Skeletal muscle tissue (tissue), 4 donors: Measurements from ENCODE around the gene U2AF2. TPM values are rescaled to one million over a fixed set of nuclear protein-coding genes. Genes with fewer than 3 reads are reported as not detected.

Experiments
- H3K27ac ChIP-seq: one replicate; pipeline ENCODE4 v1.7.0; 2013; ENCODE audit warnings: mild to moderate bottlenecking, low read depth, low read length, inconsistent platforms
- H3K27me3 ChIP-seq, 3 donors: one replicate each; pipeline ENCODE4 v1.7.0; 2013; ENCODE audit warnings: low read length in 3 of 3; ENCODE audit not compliant: control insufficient read depth in 3 of 3, insufficient read depth in 3 of 3
- H3K36me3 ChIP-seq, 3 donors: one replicate each; pipeline ENCODE4 v1.7.0; 2013; ENCODE audit warnings: low read length in 3 of 3; ENCODE audit not compliant: control insufficient read depth in 3 of 3, insufficient read depth in 3 of 3
- H3K4me1 ChIP-seq, 3 donors: one replicate each; pipeline ENCODE4 v1.7.0; 2013; ENCODE audit warnings: low read length in 3 of 3, mild to moderate bottlenecking in 3 of 3; ENCODE audit not compliant: control insufficient read depth in 3 of 3, insufficient read depth in 3 of 3
- H3K4me3 ChIP-seq, 3 donors: one replicate each; pipeline ENCODE4 v1.7.0; 2013; ENCODE audit warnings: low read length in 3 of 3
- H3K9ac ChIP-seq, 3 donors: one replicate each; pipeline ENCODE4 v1.7.0; 2013; ENCODE audit warnings: low read length in 3 of 3, mild to moderate bottlenecking in 3 of 3, moderate library complexity in 2 of 3, low read depth in 1 of 3
- H3K9me3 ChIP-seq, 3 donors: one replicate each; pipeline ENCODE4 v1.7.0; 2013; ENCODE audit warnings: low read length in 3 of 3; ENCODE audit not compliant: control insufficient read depth in 3 of 3
- total RNA-seq: library from RNA; depleted of rRNA; stranded (reverse); fragments of >200 nt; gene quantifications from one replicate; pipeline ENCODE4 v1.2.3, GENCODE V29; 2014
- donor health status: Osteomylitis.

The U2AF2 gene
- total RNA-seq, 1 donor from 2014 or later, result 52.2 TPM

- peak overlapping the region; percentile 60 for H3K27ac ChIP-seq
- H3K9ac ChIP-seq, result peak overlapping the region; percentile 80 to 88 (median 87)
- peak overlapping the region; percentile 78 to 87 (median 85) for H3K4me3 ChIP-seq
- no peaks in the 10 kb centered on the region for H3K9me3 ChIP-seq
- no peaks in the 10 kb centered on the region for H3K27me3 ChIP-seq
- H3K4me1 ChIP-seq, result peaks cover 32 to 40% (median 35%) of the 10 kb centered on the region in 3 donors
- H3K36me3 ChIP-seq, result peaks cover 12 to 16% (median 14%) of the 10 kb centered on the region in 3 donors
These were observed 6.1 kb upstream of the U2AF2 start for GRCh38 chr19:55648585-55649267.

- Histone ChIP-seq H3K9ac (peak overlapping the region in 1 of 3 donors; percentile 88), H3K9me3 (no peaks in the 10 kb centered on the region), H3K27me3 (no peaks in the 10 kb centered on the region), H3K27ac (no peak overlapping the region), H3K36me3 (peaks cover 12 to 16% (median 12%) of the 10 kb centered on the region in 3 donors), H3K4me3 (peak overlapping the region; percentile 78 to 87 (median 85)), H3K4me1 (peaks cover 26 to 32% (median 27%) of the 10 kb centered on the region in 3 donors)
These were observed 5.3 kb upstream of the U2AF2 start for GRCh38 chr19:55649268-55650125.

- Histone ChIP-seq H3K4me1 (peaks cover 20 to 26% (median 22%) of the 10 kb centered on the region in 3 donors), H3K4me3 (no peak overlapping the region), H3K9ac (no peak overlapping the region), H3K9me3 (no peaks in the 10 kb centered on the region), H3K27me3 (no peaks in the 10 kb centered on the region), H3K27ac (no peak overlapping the region), H3K36me3 (peaks cover 6 to 11% (median 7%) of the 10 kb centered on the region in 3 donors)
These were observed 4.7 kb upstream of the U2AF2 start for GRCh38 chr19:55650126-55650557.

- Histone ChIP-seq H3K27me3 (no peaks in the 10 kb centered on the region), H3K36me3 (peaks cover under 1 to 6% (median 2%) of the 10 kb centered on the region in 3 donors), H3K9me3 (no peaks in the 10 kb centered on the region), H3K4me3 (no peak overlapping the region), H3K9ac (no peak overlapping the region), H3K27ac (no peak overlapping the region), H3K4me1 (peaks cover 24 to 26% (median 24%) of the 10 kb centered on the region in 3 donors)
These were observed 4.1 kb upstream of the U2AF2 start for GRCh38 chr19:55650602-55651230.

- Histone ChIP-seq H3K27me3 (no peaks in the 10 kb centered on the region), H3K4me1 (peaks cover 29 to 31% (median 29%) of the 10 kb centered on the region in 3 donors), H3K9ac (no peak overlapping the region)
These were observed 3.6 kb upstream of the U2AF2 start for GRCh38 chr19:55651236-55651635.

GRCh38 chr19:55652311-55653128 is 2.3 kb upstream of the U2AF2 start:
- peaks cover 35 to 37% (median 35%) of the 10 kb centered on the region in 3 donors for H3K4me1 ChIP-seq
- H3K9ac ChIP-seq, result no peak overlapping the region
- H3K9me3 ChIP-seq, result no peaks in the 10 kb centered on the region
- H3K36me3 ChIP-seq, result peaks cover 0 to 6% (median 4%) of the 10 kb centered on the region in 3 donors
- H3K4me3 ChIP-seq, result no peak overlapping the region
- no peak overlapping the region for H3K27ac ChIP-seq
- no peaks in the 10 kb centered on the region for H3K27me3 ChIP-seq

More at GRCh38 chr19:55651236-55651635, 3.6 kb upstream of the U2AF2 start:
- H3K27ac ChIP-seq, result no peak overlapping the region
- H3K9me3 ChIP-seq, result no peaks in the 10 kb centered on the region
- H3K4me3 ChIP-seq, result no peak overlapping the region
- peaks cover 0 to 6% (median 2%) of the 10 kb centered on the region in 3 donors for H3K36me3 ChIP-seq

GRCh38 chr19:55653651-55654322 is 1.0 kb upstream of the U2AF2 start:
- Histone ChIP-seq H3K36me3 (peaks cover 0 to 6% (median 4%) of the 10 kb centered on the region in 3 donors), H3K9ac (peak overlapping the region; percentile 90 to 100 (median 96)), H3K4me3 (peak overlapping the region; percentile 87 to 98 (median 95)), H3K4me1 (peaks cover 41 to 42% (median 41%) of the 10 kb centered on the region in 3 donors), H3K27ac (peak overlapping the region; percentile 99), H3K27me3 (no peaks in the 10 kb centered on the region), H3K9me3 (no peaks in the 10 kb centered on the region)

GRCh38 chr19:55654323-55654867 is 440 bp upstream of the U2AF2 start:
- Histone ChIP-seq H3K4me1 (peaks cover 35 to 42% (median 39%) of the 10 kb centered on the region in 3 donors), H3K36me3 (peaks cover 0 to 6% (median 4%) of the 10 kb centered on the region in 3 donors), H3K9me3 (no peaks in the 10 kb centered on the region), H3K27ac (peak overlapping the region; percentile 99), H3K27me3 (no peaks in the 10 kb centered on the region), H3K9ac (peak overlapping the region; percentile 90 to 100 (median 96)), H3K4me3 (peak overlapping the region; percentile 87 to 98 (median 95))
